IPS-11a (cell line): ENCODE data around the gene PLD1.
"Not testable (repeated sequence)": the region's sequence is repeated elsewhere in the genome, so short reads cannot be mapped to it uniquely, and the experiment has no call there.

Source experiments
- H3K4me3 ChIP-seq: one replicate; pipeline ENCODE4 v1.5.1; 2013; ENCODE audit warnings: low read depth, low read length, control low read depth

The PLD1 gene

DNA sequence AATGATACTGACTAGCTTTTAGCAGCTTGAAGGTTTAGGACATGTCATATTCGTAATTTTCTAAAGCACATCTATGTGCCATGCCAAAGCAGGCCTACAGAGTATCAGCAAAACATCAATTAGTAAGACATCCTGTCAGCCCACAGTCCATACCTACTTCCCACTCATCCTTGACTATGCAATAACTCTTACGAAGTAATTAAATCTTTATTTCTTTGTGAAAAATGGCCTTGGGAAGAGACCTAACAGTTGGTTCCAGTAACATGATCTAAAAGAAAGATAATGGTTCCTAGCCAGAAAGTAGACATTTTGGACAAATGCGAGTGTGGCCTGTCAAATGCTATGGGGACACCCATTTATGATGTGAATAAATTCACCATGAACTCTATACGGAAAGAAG, 177.5 kb downstream of the PLD1 start:
- no peak overlapping the region for H3K4me3 ChIP-seq

DNA sequence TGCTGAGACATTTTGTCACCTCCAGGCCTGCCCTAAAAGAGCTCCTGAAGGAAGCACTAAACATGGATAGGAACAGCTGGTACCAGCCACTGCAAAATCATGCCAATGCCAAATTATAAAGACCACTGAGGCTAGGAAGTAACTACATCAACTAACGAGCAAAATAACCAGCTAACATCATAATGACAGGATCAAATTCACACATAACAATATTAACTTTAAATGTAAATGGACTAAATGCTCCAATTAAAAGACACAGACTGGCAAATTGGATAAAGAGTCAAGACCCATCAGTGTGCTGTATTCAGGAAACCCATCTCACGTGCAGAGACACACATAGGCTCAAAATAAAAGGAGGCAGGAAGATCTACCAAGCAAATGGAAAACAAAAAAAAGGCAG, 183.5 kb downstream of the PLD1 start:
- H3K4me3 ChIP-seq: not testable (repeated sequence)

DNA sequence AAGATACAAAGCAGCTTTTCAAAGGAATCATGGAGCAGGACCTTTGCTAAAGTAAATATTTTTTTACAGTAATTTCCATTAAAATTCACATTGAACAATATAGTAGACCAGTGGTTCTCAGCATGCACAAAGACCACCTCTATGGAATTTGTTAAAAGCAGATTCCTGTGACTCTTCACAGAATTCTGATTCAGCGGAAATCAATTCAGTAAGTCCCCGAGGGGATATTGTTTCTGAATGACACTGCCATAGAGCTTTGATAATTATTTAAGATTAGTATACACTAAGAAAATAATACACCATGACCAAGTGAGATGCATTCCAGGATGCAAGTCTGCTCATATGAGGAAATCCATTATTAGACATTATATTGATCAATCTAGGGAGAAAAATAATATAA, 188.2 kb downstream of the PLD1 start:
- H3K4me3 ChIP-seq: no peak overlapping the region

DNA sequence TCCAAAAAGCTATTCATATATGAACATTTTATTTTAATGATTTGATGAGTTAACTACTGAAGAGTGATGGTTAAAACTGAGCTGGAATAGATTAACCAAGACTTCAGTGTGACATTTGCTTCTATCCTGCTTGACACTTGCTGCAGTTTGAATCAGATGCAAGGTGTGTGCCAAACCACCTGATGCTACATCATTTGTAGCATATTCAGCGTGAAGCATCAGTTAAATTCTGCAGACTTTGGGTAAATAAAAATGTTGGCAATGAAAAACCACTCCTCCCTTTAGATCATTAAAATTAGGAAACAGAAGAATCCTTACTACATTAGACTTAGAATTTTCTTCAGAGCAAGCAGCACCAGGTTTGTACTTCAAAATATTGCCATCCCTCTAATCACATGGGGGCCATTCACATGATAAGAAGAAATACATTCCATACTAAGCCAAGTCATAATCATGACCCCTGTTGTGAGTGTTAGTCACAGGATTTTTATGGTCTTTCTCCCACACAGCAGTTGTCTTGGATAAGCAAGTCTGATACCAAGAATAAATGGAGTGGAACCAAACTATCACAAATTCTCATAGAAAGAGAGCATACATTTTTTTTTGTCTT, 189.4 kb downstream of the PLD1 start:
- no peak overlapping the region for H3K4me3 ChIP-seq

DNA sequence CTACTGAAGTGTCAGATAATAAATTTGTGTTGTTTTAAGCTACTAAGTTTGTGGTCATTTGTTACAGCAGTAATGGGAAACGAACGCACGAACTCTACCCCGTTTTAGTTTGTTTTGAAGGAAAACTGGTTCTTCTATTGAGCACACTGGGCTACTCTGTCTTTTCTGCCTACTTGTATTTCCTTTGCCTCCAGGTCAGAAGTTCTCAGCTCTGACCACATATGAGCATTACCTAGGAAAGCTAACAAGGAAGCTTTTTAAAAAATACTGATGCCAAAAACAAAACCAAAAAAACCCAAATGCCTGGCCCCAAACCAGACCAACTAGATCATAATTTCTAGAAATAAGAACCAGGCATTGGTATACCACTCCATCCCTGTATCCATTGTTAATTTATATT, 193.5 kb downstream of the PLD1 start:
- no peak overlapping the region for H3K4me3 ChIP-seq

DNA sequence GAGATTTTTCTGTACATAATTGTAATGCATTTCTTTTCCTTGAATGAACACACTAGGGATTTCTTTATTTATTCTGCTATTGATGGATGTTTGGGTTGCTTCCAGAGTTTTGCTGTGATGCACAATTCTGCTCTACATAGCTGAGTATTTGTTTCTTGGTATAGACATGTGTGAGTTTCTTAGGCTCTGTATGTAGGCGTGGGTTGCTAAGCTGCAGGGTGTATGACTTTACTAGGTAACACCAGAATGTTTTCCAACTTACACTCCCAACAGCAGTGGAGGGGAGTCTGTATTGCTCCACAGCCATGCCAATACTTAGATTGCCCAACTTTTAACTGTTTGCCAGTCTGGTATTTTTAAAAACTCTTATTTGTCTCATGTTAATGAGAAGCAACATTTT, 194.6 kb downstream of the PLD1 start:
- H3K4me3 ChIP-seq: no peak overlapping the region

DNA sequence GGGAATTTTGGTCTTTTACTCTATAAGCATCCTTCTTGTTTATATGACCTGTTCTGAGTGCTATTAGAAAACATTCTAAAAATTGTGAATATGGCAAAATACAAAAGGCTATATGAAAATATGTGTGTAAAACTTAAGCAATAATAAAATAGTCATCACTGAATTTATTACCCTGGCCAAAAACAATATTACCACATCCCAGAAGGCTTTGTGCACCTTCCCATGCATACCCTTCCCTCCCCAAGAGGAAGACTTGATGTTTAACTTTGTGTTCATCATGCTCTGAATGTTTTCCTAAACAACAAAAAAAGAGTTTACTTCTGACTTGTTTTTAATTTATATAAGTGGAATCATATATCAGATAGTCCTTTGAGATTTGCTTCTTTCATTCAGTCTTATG, 195.0 kb downstream of the PLD1 start:
- no peak overlapping the region for H3K4me3 ChIP-seq

DNA sequence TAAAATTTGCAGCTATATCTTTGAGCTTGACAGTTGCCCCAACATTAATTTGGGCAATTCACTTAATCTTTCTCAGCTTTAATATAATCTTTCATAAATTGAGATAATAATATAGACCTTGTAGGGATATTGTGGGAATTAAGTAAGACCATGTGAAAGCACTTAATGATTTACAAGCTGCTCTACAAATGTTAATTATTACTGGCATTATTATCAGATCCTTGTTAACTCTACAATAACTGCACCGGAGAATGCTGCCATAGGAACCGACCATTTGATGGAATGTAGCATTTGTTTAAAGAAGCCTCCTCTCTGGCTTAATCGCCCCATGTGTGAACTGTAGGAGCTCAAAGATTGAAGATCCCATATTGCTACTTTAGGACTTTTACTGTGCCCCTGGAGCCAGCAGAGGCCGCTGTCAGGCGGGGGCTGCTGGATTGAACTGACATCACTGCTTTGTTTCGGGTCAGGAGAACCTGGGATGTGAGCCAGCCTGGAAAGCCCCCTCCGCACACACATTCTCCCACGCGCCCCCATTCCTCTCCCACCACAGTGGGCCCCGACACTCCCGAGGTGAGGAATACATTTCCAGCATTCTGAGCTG, 195.9 kb downstream of the PLD1 start:
- H3K4me3 ChIP-seq: no peak overlapping the region

DNA sequence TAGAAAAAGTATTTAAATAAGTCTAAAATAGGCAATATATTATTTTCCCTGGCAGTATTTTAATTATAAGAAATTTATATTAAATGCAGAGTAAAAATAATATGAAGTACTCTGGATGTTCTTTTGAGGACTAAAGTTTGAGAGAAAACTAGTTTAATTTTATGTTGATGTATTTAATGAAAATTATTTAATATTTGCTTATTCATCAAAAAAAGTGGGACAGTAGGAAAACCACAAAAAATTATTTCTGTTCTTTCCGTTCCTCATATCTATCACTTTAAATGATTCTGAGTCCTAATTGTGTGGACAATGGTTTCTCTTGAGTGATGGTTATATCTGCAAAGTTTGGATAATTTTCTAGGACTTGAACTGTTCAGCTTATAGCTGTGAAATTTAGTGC, 202.8 kb downstream of the PLD1 start:
- H3K4me3 ChIP-seq: no peak overlapping the region

DNA sequence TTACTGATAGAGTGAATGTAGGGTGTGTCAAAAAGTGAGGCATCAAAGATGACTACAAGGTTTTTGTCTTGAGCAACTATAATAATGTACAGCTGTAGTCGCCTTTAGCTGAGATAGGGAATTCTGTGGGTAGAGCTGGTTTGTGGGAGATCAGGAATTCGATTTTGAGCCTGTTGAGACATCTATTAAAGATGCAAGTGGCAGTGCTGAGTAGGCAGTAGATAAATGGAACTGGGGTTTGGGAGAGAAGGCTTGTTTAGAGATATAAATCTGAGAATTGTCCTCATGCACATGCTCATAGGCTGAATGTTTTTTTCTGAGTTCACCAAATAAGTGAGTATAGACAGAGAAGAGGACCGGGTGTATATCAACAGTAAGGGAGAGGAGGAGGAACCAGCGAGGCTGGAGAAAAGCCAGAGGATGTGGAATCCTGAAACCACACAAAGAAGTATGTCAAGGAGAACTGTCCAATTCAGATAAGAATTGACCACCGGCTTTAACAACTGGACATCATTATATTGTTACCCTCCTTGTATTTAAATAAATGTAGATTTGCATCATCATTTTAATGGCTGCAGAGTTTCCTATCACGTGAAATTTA, 204.0 kb downstream of the PLD1 start:
- no peak overlapping the region for H3K4me3 ChIP-seq

DNA sequence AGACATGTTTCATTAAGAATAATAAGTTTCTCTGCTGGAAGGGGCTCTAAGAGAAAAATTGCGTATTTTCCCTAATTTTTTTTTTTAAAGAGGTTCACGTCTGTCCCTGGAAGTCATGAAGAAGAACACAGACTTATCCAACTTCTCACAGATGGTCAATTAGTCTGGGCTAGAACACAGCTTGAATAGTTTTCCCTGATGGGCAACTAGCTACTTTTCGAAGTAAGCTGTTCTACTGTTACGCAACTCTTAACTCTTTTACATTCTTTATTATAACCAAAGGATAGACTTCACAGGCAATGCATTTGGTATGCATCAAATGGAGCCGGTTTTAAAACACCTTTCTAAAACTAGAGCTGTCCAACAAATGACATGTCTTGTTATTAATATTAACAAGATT, 205.9 kb downstream of the PLD1 start:
- H3K4me3 ChIP-seq: no peak overlapping the region

DNA sequence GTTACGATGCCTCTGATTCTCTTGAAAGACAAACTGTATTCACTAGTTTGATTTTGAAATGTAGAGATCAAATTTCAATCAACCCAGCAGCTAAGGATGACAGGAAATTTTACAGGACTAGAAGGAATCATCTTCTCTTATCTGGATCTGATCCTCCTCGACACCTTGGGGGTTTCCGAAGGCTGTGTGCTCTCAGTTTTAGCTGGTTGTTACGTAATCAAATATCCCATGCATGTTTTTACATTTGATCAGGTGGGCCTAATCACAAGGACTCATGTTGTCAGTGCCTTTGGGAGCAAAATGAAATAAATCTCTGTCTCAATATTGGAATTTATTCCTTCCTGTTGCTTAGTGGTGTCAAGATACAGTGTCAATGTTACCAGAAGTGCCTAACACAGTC, 208.2 kb downstream of the PLD1 start:
- H3K4me3 ChIP-seq: no peak overlapping the region

DNA sequence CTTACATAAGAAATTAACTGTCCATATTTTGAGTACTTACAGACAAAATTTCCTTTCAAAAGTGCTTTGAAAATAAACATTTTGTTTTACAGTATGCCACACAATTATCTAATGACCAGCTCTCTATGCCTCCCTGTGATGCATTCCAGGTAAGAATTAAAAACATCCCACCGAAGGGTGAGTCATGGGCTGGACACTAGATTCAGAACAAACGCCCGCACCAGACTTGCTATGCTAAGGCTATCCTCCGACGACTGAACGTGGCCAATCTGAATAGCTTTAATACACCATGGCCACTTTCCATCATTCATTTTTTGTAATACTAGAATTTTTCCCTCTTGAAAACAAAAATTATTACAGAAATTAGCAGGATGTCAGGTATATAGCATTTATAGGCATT, 210.3 kb downstream of the PLD1 start:
- no peak overlapping the region for H3K4me3 ChIP-seq

DNA sequence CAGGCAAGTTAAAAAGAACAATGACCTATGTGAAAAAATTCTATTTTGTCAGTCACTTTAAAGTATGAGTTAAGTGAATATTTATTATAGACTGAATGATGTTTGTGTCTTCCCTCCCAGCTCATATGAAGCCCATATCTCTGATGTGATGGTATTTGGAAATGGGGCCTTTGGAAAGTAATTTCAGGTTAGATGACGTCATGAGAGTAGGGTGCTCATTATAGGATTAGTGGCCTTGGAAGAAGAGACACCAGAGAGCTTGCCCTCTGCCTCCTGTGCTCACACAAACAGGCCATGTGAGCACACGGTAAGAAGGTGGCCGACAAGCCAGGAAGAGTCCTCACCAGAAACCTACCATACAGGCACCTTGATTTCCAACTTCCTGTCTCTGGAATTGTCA, 211.3 kb downstream of the PLD1 start:
- no peak overlapping the region for H3K4me3 ChIP-seq

DNA sequence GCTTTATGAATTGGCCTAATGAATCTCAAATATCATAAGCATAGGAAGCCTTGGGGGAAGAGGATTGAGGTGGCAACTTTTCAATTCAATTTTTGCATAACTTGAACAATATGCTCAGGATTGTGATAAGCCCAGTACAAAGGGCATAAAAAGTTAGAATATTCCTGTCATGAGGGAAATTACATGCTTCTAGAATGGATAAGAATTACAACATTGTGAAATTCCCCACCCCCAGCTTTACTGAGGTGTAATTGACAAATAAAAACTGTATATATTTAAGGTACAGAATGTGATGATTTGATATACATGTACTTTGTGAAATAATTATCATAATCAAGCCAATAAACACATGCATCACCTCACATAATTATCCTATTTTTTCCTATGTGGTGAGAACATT, 217.5 kb downstream of the PLD1 start:
- H3K4me3 ChIP-seq: no peak overlapping the region

DNA sequence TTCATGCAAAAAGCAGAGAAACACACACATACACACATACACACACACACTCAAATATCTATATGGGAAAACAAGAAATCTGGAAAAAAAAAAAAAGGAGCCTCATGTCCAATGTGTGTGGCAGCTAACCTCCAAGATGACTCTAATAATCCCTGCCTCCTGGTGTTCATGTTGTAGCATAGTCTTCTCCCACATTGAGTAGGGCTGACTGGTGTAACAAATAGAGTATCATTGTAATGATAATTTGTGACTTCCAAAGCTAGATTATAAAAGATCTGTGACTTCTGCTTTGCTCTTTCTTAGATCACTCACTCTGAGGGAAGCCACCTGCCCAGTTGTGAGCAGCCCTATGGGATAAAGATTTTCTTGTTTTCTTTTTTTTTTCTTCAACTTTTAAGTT, 219.2 kb downstream of the PLD1 start:
- H3K4me3 ChIP-seq: no peak overlapping the region

DNA sequence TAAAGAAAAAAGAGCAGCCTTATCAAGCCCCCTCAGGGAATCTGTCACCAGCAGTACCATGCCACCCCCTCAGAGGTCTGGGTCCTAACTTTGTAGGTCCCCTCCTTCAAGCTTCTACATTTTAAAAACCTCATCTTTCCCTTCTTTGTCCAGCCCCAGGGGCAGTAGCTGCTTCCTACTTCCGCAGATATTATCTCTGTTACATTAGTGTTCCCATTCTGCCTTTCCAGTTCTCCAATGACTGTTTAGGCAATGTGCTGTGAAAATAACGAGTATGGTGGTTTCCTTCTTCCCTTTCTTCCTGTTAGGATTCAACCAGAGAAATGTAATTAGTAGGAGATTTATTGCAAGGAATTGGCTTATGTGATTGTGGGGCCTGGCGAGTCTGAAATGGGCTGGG, 224.0 kb downstream of the PLD1 start:
- no peak overlapping the region for H3K4me3 ChIP-seq

DNA sequence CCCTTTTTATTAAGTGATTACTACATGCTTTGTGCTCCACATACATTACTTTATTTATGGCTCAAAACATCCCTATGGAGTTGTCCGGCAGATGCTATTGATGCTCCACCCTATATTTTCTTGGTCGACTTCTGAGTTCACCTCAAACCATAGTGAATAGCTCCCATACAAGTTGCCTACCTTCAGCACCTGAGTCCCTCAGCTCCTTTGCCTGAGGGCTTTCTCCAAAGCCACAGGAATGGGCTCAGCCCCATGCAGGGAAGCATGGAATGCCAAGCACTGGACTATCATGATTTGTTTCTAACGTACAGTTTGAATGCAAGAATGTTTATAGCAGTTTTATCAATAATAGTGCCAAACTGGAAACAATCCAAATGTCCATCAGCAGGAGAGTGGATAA, 225.2 kb downstream of the PLD1 start:
- H3K4me3 ChIP-seq: no peak overlapping the region

DNA sequence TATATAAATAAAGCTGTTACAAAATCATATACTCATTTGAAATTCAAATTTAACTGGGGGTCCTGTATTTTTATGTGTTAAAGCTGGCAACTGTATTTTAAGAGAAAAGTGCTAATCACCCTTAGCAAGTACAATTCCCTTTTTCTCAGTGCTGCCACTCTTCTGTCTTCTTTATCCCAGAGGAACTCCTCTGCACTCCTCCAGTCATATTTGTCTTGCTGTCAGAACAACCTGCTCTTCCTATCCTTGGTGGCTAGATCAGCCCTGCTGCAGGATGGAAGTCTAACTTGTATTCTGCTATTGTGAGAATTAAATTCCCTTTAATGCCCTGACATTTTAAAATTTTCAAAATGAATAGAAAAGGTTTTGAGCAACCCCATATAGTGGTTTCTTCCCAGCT, 226.2 kb downstream of the PLD1 start:
- H3K4me3 ChIP-seq: no peak overlapping the region

DNA sequence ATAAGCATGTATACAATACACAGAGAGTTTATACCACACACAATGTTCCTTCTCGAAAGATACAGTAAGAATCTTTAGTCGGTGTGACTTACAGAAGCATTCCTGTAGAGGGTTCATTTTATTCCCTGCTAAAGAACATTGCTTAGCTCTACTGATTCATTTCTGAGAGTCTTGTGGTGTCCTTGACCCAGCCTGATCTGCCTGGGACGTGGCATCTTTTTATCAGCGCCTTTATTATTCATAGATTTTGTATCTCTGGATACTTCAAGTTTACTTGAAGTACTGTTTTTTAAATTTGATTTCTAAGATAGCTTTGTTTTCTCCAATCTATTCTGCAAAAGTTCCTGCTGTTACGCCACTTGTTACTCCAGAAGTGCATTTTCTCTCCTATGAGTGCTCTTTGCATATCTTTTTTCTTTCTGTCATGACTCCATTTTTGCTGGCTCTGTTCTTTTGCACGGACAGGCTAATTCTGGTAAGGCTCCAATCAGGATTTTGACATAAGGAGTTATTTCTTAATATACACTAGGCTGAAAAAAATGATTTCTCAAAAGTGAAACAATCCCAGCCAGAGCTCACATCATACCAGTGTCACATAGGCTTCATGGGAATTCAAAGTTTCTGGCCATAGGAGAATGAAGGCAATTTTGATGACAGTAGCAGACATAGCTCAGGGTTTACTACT, 235.6 kb downstream of the PLD1 start:
- no peak overlapping the region for H3K4me3 ChIP-seq

DNA sequence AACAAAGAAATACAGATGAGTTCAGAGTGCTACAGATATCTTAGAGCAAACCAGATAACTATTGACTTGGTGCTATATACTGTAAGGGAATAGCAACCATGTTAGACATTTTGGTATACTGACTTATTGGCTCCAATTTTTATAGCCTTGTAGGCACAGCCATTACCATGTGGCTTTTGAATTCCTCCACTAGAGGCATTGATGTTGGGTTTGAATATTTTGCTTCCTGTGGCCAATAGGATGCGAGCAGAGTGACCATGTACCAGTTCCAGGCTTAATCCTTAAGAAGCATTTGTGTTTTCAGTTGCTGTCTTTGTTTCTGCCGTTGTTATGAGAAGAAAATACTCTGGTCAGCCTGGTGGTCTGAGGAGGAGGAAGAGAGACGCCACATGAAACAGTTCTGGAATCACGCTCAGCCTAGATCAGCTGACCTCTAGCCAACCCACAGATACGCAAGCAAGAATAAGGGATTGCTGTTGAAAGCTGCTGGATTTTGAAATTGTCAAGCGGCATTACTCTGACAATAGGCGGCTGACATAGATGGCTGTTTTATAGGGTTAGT, 240.6 kb downstream of the PLD1 start:
- no peak overlapping the region for H3K4me3 ChIP-seq

DNA sequence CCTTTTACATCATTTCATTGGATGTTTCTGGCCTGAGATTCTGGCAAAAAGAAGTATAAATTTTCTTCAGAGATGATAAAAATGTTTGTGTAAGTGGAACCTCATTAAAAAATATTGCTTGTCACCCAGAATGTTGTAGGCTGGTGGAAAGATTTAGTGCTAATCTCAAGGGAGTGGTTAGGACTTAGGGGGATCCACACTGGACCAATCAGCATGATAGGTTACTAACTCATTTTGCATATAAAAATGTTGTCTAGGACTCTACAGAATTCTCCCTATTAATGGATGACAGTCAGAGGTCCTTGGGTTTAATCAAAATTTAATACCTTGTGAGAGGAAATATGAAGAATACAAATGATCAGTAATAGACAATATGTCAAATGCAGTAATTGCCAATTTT, 241.5 kb downstream of the PLD1 start:
- no peak overlapping the region for H3K4me3 ChIP-seq
